Stimulated activated naive CD8-positive, alpha-beta T cell treated with anti-CD3 and anti-CD28 coated beads, Interleukin-15, Interleukin-2, amounts not matched to agents 100 ng/mL and 50 ng/mL, for 24 hours (primary cell): ENCODE data around the gene CFAP161.
"Not testable (repeated sequence)": the region's sequence is repeated elsewhere in the genome, so short reads cannot be mapped to it uniquely, and the experiment has no call there.

ENCODE experiments used
- H3K27ac Mint-ChIP-seq: one replicate; pipeline ENCODE4 v1.8.0; 2021; ENCODE audit warnings: mild to moderate bottlenecking, mixed read lengths
- H3K27me3 Mint-ChIP-seq: one replicate; pipeline ENCODE4 v1.8.0; 2021; ENCODE audit warnings: mixed read lengths
- H3K36me3 Mint-ChIP-seq: one replicate; pipeline ENCODE4 v1.8.0; 2021; ENCODE audit warnings: low read depth, mixed read lengths
- H3K4me1 Mint-ChIP-seq: one replicate; pipeline ENCODE4 v1.8.0; 2021; ENCODE audit warnings: low read depth, mixed read lengths
- H3K4me3 Mint-ChIP-seq: one replicate; pipeline ENCODE4 v1.8.0; 2021; ENCODE audit warnings: mild to moderate bottlenecking, mixed read lengths
- H3K9me3 Mint-ChIP-seq: one replicate; pipeline ENCODE4 v1.8.0; 2021; ENCODE audit warnings: mixed read lengths

The CFAP161 gene

DNA sequence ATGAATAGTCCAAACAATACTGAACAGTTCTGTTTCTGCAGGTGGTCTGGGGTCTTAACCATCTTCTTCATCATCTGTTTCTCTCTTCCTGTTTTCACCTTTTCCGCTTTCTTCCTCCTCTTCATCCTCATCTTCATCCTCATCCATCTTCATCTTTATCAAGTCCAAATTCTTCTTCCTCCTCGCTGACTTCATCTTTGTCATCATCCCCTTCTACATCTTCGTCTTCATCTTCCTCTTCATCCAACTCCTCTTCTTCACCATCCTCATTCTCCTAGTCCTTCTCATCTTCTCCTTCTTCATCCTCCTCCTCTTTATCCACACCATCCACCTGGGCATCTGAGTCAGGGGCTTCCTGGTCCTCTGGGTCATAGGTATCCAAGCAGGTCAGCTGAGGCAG, 16.5 kb upstream of the CFAP161 start:
- Mint-ChIP-seq H3K27ac (no peak overlapping the region), H3K27me3 (peaks cover 59% of the 10 kb centered on the region), H3K9me3 (no peaks in the 10 kb centered on the region), H3K4me3 (no peak overlapping the region), H3K4me1 (peaks cover 7% of the 10 kb centered on the region), H3K36me3 (no peaks in the 10 kb centered on the region)

DNA sequence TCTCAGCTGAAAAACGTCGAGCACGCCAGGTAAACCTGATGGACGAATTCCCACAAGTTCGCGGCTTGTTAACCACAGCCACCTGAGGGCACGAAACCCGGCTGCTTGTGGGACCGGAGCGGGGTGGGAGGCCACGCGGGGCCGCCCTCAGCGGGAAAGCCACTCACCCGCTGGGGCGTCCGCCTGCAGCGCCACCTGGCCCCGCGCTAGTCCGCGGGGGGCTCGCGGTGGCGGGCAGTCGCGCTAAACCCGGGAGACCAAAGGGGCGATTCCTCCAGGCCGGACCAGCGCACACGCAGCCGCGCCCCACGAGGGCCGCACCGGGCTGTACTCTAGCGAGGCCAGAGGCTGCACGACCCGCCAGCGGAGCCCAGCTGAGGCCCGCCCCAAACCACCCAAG, 15.7 kb upstream of the CFAP161 start:
- Mint-ChIP-seq H3K4me1 (peaks cover 7% of the 10 kb centered on the region), H3K9me3 (no peaks in the 10 kb centered on the region), H3K27ac (no peak overlapping the region), H3K36me3 (no peaks in the 10 kb centered on the region), H3K4me3 (no peak overlapping the region), H3K27me3 (peaks cover 63% of the 10 kb centered on the region)

DNA sequence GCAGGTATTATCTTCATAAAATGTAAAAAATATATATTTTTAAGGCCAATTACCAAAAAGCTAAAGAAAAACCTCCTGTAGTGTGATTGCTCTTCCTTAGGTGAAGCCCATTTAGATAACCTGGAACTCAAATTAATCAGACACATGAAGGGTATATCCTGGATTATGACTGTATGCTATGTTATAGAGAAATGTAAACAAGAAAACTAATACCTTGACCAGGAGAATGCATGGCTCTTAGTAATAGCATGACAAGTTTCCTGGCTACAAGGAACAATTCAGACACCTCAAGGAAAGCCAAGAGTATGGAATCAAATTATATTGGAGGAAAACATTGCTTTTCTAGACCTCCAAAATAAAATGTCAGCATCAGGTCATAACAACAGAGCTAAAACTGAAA, 14.0 kb upstream of the CFAP161 start:
- Mint-ChIP-seq H3K9me3 (no peaks in the 10 kb centered on the region), H3K36me3 (no peaks in the 10 kb centered on the region), H3K27me3 (peaks cover 60% of the 10 kb centered on the region), H3K27ac (no peak overlapping the region), H3K4me3 (no peak overlapping the region), H3K4me1 (peaks cover 7% of the 10 kb centered on the region)

DNA sequence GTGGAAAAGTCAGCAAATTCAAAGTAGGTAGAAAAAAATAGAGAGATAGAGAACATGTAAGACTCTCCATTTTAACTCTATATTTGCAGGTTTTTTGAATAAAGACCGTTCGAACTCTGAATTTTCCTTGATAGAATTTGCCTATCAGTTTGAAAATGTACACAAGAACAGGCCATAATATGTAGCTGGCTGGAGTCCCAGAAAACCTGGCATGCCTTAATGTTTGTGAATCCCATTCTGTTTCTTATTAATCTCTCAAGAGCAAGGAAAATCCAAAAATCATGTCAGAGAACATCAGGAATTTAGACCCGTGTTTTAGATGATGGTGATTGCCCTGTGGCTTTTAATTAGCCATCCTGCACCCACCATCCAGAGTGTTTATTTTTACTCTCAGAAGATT, 7.2 kb upstream of the CFAP161 start:
- Mint-ChIP-seq H3K36me3 (no peaks in the 10 kb centered on the region), H3K4me3 (no peak overlapping the region), H3K4me1 (no peaks in the 10 kb centered on the region), H3K27ac (no peak overlapping the region), H3K27me3 (peaks cover 62% of the 10 kb centered on the region), H3K9me3 (no peaks in the 10 kb centered on the region)

DNA sequence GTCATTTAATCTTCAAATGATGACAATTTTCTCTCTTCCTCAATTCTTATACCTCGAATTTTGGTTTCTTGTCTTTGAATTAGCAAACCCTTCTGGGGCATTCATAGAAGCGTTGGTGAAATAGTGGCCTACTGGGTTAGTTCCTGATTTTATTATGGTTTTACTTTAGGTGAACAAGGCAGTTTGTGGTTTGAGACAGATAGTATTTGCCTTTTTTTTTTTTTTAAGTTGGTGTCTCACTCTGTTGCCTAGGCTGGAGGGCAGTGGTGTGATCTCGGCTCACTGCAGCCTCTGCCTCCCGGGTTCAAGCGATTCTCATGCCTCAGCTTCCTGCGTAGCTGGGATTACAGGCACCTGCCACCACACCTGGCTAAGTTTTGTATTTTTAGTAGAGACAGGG, 7.4 kb downstream of the CFAP161 start:
- H3K27me3 Mint-ChIP-seq, result peaks cover 39% of the 10 kb centered on the region
- H3K36me3 Mint-ChIP-seq, H3K9me3 Mint-ChIP-seq, H3K4me3 Mint-ChIP-seq, H3K4me1 Mint-ChIP-seq, H3K27ac Mint-ChIP-seq: not testable (repeated sequence)

DNA sequence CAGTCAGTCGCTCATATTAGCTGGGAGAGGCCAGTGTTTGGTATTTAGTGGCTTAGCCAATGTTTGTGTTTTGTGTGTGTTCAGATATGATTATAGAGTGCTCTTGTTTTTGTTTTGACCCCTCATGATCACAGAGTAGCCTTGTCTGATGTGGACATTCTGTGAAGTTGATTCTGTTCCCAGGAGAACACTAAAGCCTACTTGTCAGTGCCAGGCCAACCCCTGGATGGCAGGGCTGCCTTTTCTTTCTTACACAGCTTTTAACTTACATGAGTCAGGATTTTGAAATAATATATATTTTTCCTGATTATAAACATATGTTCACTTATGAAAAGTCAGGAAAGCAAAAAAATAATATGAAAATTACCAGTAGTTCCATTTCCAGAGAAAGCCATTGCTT, 11.9 kb downstream of the CFAP161 start:
- Mint-ChIP-seq H3K27ac (no peak overlapping the region), H3K9me3 (no peaks in the 10 kb centered on the region), H3K27me3 (peaks cover 23% of the 10 kb centered on the region), H3K4me3 (no peak overlapping the region), H3K36me3 (no peaks in the 10 kb centered on the region), H3K4me1 (no peaks in the 10 kb centered on the region)

DNA sequence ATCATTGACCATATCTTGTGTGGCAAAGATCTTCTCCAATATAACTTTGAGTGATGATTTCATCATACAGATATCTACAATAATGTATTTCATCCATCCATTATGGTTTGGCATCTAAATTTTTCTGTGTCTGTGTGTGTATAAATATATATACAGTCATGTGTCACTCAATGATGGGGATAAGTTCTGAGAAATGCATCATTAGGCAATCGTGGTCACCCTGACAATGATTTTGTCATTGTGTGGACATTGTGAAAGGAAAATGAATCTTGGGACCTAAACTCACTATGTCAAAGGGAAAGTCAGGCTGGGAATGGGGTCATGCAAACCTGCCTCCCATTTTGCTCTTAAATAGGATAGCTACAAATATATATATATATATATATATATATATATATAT, 12.4 kb downstream of the CFAP161 start:
- H3K4me3 Mint-ChIP-seq, result no peak overlapping the region
- H3K27ac Mint-ChIP-seq, result no peak overlapping the region
- H3K27me3 Mint-ChIP-seq, result peaks cover 20% of the 10 kb centered on the region
- H3K4me1 Mint-ChIP-seq, result no peaks in the 10 kb centered on the region
- H3K9me3 Mint-ChIP-seq, result no peaks in the 10 kb centered on the region
- H3K36me3 Mint-ChIP-seq, result no peaks in the 10 kb centered on the region

DNA sequence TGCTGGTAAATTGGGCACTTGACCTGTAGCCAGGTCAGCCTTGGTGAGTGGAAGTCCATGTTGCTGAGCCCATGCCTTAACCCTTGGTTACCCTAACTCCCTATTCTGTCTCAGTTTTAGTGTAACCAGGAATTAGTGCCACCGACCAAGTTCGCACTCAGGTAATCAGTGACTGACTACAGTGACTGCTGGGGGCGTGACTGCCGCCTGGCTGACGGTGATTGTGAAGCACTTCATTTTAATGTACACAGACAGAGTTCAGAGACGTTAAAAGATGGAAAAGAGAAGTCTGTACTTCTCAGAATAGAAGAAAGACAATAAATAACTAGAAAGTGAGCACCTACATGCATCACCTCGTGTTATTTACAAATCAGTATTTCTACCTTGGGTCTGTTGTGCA, 17.3 kb downstream of the CFAP161 start:
- H3K4me1 Mint-ChIP-seq, result no peaks in the 10 kb centered on the region
- no peak overlapping the region for H3K27ac Mint-ChIP-seq
- no peaks in the 10 kb centered on the region for H3K36me3 Mint-ChIP-seq
- peaks cover 4% of the 10 kb centered on the region for H3K27me3 Mint-ChIP-seq
- H3K4me3 Mint-ChIP-seq, result no peak overlapping the region
- no peaks in the 10 kb centered on the region for H3K9me3 Mint-ChIP-seq

DNA sequence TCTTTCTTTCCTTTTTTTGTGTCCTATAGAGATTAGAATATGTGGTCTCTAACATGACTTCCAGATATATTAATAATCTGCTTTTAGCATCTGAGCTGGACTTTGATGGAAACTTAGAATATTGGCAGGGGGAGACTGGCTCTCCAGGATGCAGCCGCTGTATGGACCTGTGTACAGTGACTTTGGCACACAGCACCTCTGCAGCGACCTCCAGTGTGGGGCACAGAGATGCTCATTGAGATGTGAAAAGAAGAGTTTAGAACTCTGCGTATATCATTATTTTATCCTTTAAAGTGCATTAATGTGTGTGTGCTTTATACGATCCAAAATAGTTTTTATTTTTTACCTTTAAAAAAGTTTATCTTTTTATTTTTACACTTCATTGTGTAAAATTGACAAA, 18.3 kb downstream of the CFAP161 start:
- Mint-ChIP-seq H3K9me3 (no peaks in the 10 kb centered on the region), H3K36me3 (no peaks in the 10 kb centered on the region), H3K4me3 (no peak overlapping the region), H3K4me1 (no peaks in the 10 kb centered on the region), H3K27ac (no peak overlapping the region), H3K27me3 (peaks cover 4% of the 10 kb centered on the region)

DNA sequence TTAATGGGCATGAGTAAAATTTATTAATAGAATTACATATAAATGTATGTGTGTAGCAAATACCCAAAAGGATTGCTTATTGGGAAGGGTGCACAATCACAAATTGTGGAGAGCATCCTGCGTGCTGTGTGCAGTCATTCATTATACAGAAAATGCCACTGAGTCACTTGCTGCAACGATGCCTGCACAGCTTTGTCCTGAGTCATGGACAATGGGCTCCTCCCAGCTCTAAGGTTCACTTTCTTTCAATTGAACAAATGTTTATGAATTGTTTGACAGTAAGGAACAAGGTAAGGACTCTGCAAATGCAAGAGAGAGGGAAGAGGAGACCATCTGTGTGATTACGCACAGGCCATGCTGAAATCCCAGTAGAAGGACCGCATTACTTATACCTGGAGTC, 18.7 kb downstream of the CFAP161 start:
- H3K27ac Mint-ChIP-seq, result no peak overlapping the region
- H3K27me3 Mint-ChIP-seq, result peaks cover 4% of the 10 kb centered on the region
- H3K4me1 Mint-ChIP-seq, result no peaks in the 10 kb centered on the region
- no peaks in the 10 kb centered on the region for H3K36me3 Mint-ChIP-seq
- H3K4me3 Mint-ChIP-seq, result no peak overlapping the region
- H3K9me3 Mint-ChIP-seq, result no peaks in the 10 kb centered on the region

DNA sequence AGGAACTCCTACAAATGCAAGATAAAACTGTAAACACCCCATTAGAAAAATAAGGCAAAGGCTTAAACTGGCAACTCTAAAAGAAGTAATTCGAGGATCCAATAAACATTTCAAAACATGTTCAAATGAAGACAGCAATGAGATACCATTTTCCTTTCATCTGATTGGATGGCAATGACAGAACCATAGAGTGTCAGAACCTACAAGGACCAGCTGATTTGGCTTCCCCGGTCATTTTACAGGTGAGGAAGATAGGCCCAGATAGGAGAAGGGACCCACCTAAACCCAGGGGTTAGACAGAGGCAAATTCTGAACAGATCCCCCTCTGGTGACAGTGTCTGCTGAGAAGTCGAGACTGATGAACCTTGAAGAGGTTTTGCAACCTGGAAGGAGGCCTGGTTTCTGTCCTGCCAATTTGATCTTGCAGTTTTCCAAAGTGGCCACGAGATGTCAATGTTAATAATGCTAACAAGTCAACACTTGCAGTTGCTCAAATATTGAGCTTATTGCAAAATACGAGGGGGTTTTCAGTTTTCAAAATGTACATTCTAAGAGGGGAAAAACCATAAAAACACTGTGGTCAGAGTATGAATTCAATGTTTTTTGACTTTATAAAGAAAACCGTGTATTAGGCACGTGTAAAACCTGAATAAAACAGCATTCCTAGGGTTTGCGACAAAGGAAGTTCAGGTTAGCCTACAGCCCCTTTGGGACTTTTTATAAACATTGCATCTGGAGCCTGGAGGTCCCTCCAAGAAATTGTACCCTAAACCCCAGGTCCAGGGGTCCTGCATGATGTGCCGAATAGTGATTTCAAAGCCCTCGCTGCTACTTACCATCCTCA, 21.5 kb downstream of the CFAP161 start:
- Mint-ChIP-seq H3K27me3 (peaks cover 2% of the 10 kb centered on the region), H3K4me1 (no peaks in the 10 kb centered on the region), H3K9me3 (no peaks in the 10 kb centered on the region), H3K27ac (no peak overlapping the region), H3K4me3 (no peak overlapping the region), H3K36me3 (no peaks in the 10 kb centered on the region)

DNA sequence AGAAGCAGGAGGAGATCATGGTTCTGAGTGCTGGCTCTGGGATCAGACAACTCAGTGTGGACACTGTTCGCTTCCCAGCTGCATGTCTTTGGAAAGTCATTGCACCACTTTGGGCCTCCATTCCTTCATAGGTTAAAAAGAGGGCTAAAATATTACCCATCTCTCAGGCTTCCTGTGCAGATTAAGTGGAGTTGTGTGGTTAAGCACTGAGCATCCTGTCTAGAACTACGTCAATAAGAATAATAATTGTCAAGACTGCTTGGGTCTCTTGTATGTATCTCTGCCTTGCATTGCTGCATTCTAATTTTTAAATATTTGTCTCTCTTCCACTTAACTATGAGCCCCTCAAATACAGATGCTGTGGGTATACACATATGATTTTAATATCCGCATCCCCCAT, 22.3 kb downstream of the CFAP161 start:
- H3K27me3 Mint-ChIP-seq, result no peaks in the 10 kb centered on the region
- no peaks in the 10 kb centered on the region for H3K9me3 Mint-ChIP-seq
- H3K4me3 Mint-ChIP-seq, result no peak overlapping the region
- peaks cover 7% of the 10 kb centered on the region for H3K4me1 Mint-ChIP-seq
- no peak overlapping the region for H3K27ac Mint-ChIP-seq
- H3K36me3 Mint-ChIP-seq, result no peaks in the 10 kb centered on the region

DNA sequence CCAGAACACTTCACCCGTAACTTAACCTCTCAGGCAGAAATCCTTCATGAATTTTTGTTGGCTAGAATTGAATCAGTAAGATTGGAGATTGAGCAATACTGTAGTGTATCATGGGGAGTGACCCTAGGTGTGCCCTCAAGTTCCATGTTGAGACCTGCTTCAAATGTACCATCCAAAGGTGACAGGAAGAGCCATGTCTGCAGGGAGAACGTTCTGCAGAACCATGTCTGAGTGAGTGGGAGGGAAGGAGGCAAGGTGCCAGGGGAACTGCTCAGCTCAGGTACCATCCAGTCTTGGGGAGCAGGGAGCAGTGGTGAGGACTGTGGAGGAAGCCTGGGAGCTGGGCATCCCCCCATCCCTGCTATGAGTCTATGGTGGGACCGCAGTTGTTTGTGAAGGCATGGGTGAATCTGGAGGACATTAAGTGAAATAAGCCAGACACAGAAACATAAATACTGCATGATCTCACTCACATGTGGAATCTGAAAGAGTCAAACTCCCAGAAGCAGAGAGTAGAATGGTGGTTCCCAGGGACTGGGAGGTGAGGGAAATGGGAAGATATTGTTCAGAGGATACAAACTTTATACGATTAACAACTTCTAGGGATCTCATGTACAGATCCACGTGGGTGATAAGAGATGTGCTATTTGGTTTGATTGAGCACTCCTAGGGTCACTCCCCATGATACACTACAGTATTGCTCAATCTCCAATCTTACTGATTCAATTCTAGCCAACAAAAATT, 23.3 kb downstream of the CFAP161 start:
- Mint-ChIP-seq H3K27me3 (no peaks in the 10 kb centered on the region), H3K36me3 (no peaks in the 10 kb centered on the region), H3K27ac (no peak overlapping the region), H3K4me1 (peaks cover 18% of the 10 kb centered on the region), H3K9me3 (no peaks in the 10 kb centered on the region), H3K4me3 (no peak overlapping the region)

DNA sequence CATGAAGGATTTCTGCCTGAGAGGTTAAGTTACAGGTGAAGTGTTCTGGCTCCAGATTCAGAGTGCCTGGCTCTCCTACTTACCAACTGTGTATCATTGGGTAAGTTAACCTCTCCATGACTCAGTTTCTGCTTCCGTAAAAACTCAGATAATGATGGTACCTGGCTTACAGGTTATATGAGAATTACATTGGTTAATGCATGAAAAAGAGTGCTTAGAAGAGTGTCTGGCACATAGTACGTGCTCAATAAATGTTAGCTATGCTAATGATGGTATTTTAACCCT, 23.8 kb downstream of the CFAP161 start:
- H3K4me1 Mint-ChIP-seq, result peaks cover 20% of the 10 kb centered on the region
- H3K4me3 Mint-ChIP-seq, result no peak overlapping the region
- no peaks in the 10 kb centered on the region for H3K27me3 Mint-ChIP-seq
- H3K27ac Mint-ChIP-seq, result no peak overlapping the region
- H3K9me3 Mint-ChIP-seq, result no peaks in the 10 kb centered on the region
- no peaks in the 10 kb centered on the region for H3K36me3 Mint-ChIP-seq

DNA sequence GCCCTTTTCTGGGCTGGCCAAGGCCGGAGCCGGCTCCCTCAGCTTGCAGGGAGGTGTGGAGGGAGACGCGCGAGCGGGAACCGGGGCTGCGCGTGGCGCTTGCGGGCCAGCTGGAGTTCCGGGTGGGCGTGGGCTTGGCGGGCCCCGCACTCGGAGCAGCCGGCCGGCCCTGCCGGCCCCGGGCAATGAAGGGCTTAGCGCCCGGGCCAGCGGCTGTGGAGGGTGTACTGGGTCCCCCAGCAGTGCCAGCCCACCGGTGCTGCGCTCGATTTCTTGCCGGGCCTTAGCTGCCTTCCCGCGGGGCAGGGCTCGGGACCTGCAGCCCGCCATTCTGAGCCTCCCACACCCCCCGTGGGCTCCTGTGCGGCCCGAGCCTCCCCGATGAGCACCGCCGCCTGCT, 24.5 kb downstream of the CFAP161 start:
- not testable (repeated sequence) for H3K9me3 Mint-ChIP-seq, H3K4me3 Mint-ChIP-seq, H3K27ac Mint-ChIP-seq, H3K27me3 Mint-ChIP-seq, H3K36me3 Mint-ChIP-seq
- H3K4me1 Mint-ChIP-seq, result peaks cover 20% of the 10 kb centered on the region
